Neuron (in vitro differentiated cells): ENCODE measurements around the gene CFAP210.

Source experiments
- H2AFZ ChIP-seq: one replicate; pipeline ENCODE4 v1.6.1; 2013; ENCODE audit warnings: low read depth, mild to moderate bottlenecking, inconsistent platforms, low read length, moderate library complexity
- H3K27me3 ChIP-seq: one replicate; pipeline ENCODE4 v1.6.1; 2013; ENCODE audit warnings: low read length; ENCODE audit not compliant: insufficient read depth
- H3K36me3 ChIP-seq: one replicate; pipeline ENCODE4 v1.6.1; 2013; ENCODE audit warnings: low read length; ENCODE audit not compliant: insufficient read depth
- H3K4me1 ChIP-seq: one replicate; pipeline ENCODE4 v1.6.1; 2013; ENCODE audit warnings: low read length; ENCODE audit not compliant: insufficient read depth
- H3K4me3 ChIP-seq: 2 replicates; pipeline ENCODE4 v1.5.1; 2013; ENCODE audit warnings: mild to moderate bottlenecking, low read length, moderate library complexity
- H3K9me3 ChIP-seq: one replicate; pipeline ENCODE4 v1.6.1; 2013; ENCODE audit warnings: low read length

The CFAP210 gene

GRCh38 chr2:169659320-169659719 lies 34.9 kb downstream of the CFAP210 start:
- H3K4me3 ChIP-seq: no peak overlapping the region
- no peaks in the 10 kb centered on the region for H3K36me3 ChIP-seq
- no peak overlapping the region for H2AFZ ChIP-seq
- H3K9me3 ChIP-seq: no peaks in the 10 kb centered on the region
- no peaks in the 10 kb centered on the region for H3K27me3 ChIP-seq
- H3K4me1 ChIP-seq: no peaks in the 10 kb centered on the region

- Histone ChIP-seq H3K4me3 (no peak overlapping the region), H3K4me1 (no peaks in the 10 kb centered on the region), H2AFZ (no peak overlapping the region), H3K9me3 (no peaks in the 10 kb centered on the region), H3K27me3 (no peaks in the 10 kb centered on the region), H3K36me3 (no peaks in the 10 kb centered on the region)
These were observed 35.3 kb downstream of the CFAP210 start for GRCh38 chr2:169658877-169659276.

- H3K4me3 ChIP-seq: no peak overlapping the region
- H2AFZ ChIP-seq: no peak overlapping the region
- H3K9me3 ChIP-seq: no peaks in the 10 kb centered on the region
- no peaks in the 10 kb centered on the region for H3K4me1 ChIP-seq
- H3K36me3 ChIP-seq: no peaks in the 10 kb centered on the region
- no peaks in the 10 kb centered on the region for H3K27me3 ChIP-seq
These were observed 38.0 kb downstream of the CFAP210 start for GRCh38 chr2:169656164-169656563.

- Histone ChIP-seq H3K4me3 (no peak overlapping the region), H3K36me3 (no peaks in the 10 kb centered on the region), H3K4me1 (no peaks in the 10 kb centered on the region), H3K27me3 (no peaks in the 10 kb centered on the region), H2AFZ (no peak overlapping the region), H3K9me3 (no peaks in the 10 kb centered on the region)
These were observed 40.6 kb downstream of the CFAP210 start for GRCh38 chr2:169653636-169654035.

- Histone ChIP-seq H2AFZ (no peak overlapping the region), H3K4me3 (no peak overlapping the region), H3K36me3 (no peaks in the 10 kb centered on the region), H3K27me3 (no peaks in the 10 kb centered on the region), H3K4me1 (no peaks in the 10 kb centered on the region), H3K9me3 (no peaks in the 10 kb centered on the region)
These were observed 44.9 kb downstream of the CFAP210 start for GRCh38 chr2:169649278-169649677.

- Histone ChIP-seq H3K9me3 (no peaks in the 10 kb centered on the region), H2AFZ (no peak overlapping the region), H3K36me3 (no peaks in the 10 kb centered on the region), H3K4me3 (no peak overlapping the region), H3K4me1 (no peaks in the 10 kb centered on the region), H3K27me3 (no peaks in the 10 kb centered on the region)
These were observed 46.7 kb downstream of the CFAP210 start for GRCh38 chr2:169647496-169647895.

GRCh38 chr2:169644173-169644572 lies 50.0 kb downstream of the CFAP210 start:
- Histone ChIP-seq H3K4me3 (no peak overlapping the region), H3K36me3 (peaks cover 2% of the 10 kb centered on the region), H3K4me1 (no peaks in the 10 kb centered on the region), H2AFZ (no peak overlapping the region), H3K9me3 (no peaks in the 10 kb centered on the region), H3K27me3 (no peaks in the 10 kb centered on the region)

GRCh38 chr2:169641464-169641863 lies 52.7 kb downstream of the CFAP210 start:
- H2AFZ ChIP-seq: no peak overlapping the region
- H3K36me3 ChIP-seq: peaks cover 23% of the 10 kb centered on the region
- no peaks in the 10 kb centered on the region for H3K9me3 ChIP-seq
- H3K27me3 ChIP-seq: no peaks in the 10 kb centered on the region
- no peaks in the 10 kb centered on the region for H3K4me1 ChIP-seq
- H3K4me3 ChIP-seq: no peak overlapping the region

GRCh38 chr2:169640104-169640503 lies 54.1 kb downstream of the CFAP210 start:
- H3K9me3 ChIP-seq: no peaks in the 10 kb centered on the region
- H3K4me1 ChIP-seq: no peaks in the 10 kb centered on the region
- H3K36me3 ChIP-seq: peaks cover 37% of the 10 kb centered on the region
- H3K27me3 ChIP-seq: no peaks in the 10 kb centered on the region
- no peak overlapping the region for H2AFZ ChIP-seq
- no peak overlapping the region for H3K4me3 ChIP-seq

- no peaks in the 10 kb centered on the region for H3K27me3 ChIP-seq
- H3K36me3 ChIP-seq: peaks cover 60% of the 10 kb centered on the region
- no peak overlapping the region for H3K4me3 ChIP-seq
- H2AFZ ChIP-seq: no peak overlapping the region
- H3K4me1 ChIP-seq: no peaks in the 10 kb centered on the region
- H3K9me3 ChIP-seq: no peaks in the 10 kb centered on the region
These were observed 56.6 kb downstream of the CFAP210 start for GRCh38 chr2:169637620-169638019.

GRCh38 chr2:169636440-169637097 lies 57.6 kb downstream of the CFAP210 start:
- H3K4me1 ChIP-seq: no peaks in the 10 kb centered on the region
- no peaks in the 10 kb centered on the region for H3K9me3 ChIP-seq
- H2AFZ ChIP-seq: no peak overlapping the region
- no peak overlapping the region for H3K4me3 ChIP-seq
- peaks cover 66% of the 10 kb centered on the region for H3K36me3 ChIP-seq
- H3K27me3 ChIP-seq: no peaks in the 10 kb centered on the region

- Histone ChIP-seq H3K4me1 (peaks cover 18% of the 10 kb centered on the region), H3K4me3 (no peak overlapping the region), H3K36me3 (peaks cover 35% of the 10 kb centered on the region), H3K9me3 (no peaks in the 10 kb centered on the region), H3K27me3 (no peaks in the 10 kb centered on the region), H2AFZ (no peak overlapping the region)
These were observed 68.4 kb downstream of the CFAP210 start for GRCh38 chr2:169625781-169626180.

- peaks cover 18% of the 10 kb centered on the region for H3K4me1 ChIP-seq
- H2AFZ ChIP-seq: no peak overlapping the region
- H3K9me3 ChIP-seq: no peaks in the 10 kb centered on the region
- peaks cover 27% of the 10 kb centered on the region for H3K36me3 ChIP-seq
- H3K27me3 ChIP-seq: no peaks in the 10 kb centered on the region
- H3K4me3 ChIP-seq: no peak overlapping the region
These were observed 71.0 kb downstream of the CFAP210 start for GRCh38 chr2:169623235-169623634.

- Histone ChIP-seq H3K9me3 (peaks cover 4% of the 10 kb centered on the region), H3K27me3 (no peaks in the 10 kb centered on the region), H3K36me3 (peaks cover 24% of the 10 kb centered on the region), H2AFZ (no peak overlapping the region), H3K4me1 (peaks cover 18% of the 10 kb centered on the region), H3K4me3 (no peak overlapping the region)
These were observed 73.7 kb downstream of the CFAP210 start for GRCh38 chr2:169620509-169620908.
